GM10266 (cell line): ENCODE measurements around the gene NECAP2.
"Not testable (repeated sequence)": the region's sequence is repeated elsewhere in the genome, so short reads cannot be mapped to it uniquely, and the experiment has no call there.

Experiments
- DNase-seq: peaks from one replicate; pipeline ENCODE4 v3.0.0; 2012; ENCODE audit errors: extremely low spot score
- CTCF ChIP-seq: IDR thresholded peaks from 2 replicates; pipeline ENCODE4 v1.5.1; 2012; ENCODE audit warnings: mild to moderate bottlenecking, low read depth; ENCODE audit not compliant: control insufficient read depth, insufficient read depth; ENCODE audit errors: missing control alignments

Gene NECAP2

GRCh38 chr1:16459352-16459925 is 18.9 kb downstream of the NECAP2 start:
- no peak for DNase-seq
- TF ChIP-seq CTCF: no peak

GRCh38 chr1:16461681-16462080 is 21.2 kb downstream of the NECAP2 start:
- no peak for DNase-seq
- no peak for TF ChIP-seq CTCF

GRCh38 chr1:16462773-16463330 is 22.3 kb downstream of the NECAP2 start:
- no peak for DNase-seq
- no peak for TF ChIP-seq CTCF

- no peak for DNase-seq
- TF ChIP-seq CTCF: no peak
These were observed 24.5 kb downstream of the NECAP2 start for GRCh38 chr1:16464917-16465625.

GRCh38 chr1:16468558-16468957 is 28.0 kb downstream of the NECAP2 start:
- DNase-seq: no peak
- TF ChIP-seq CTCF: no peak

- DNase-seq: no peak
- TF ChIP-seq CTCF: no peak
These were observed 33.8 kb downstream of the NECAP2 start for GRCh38 chr1:16474166-16474800.

GRCh38 chr1:16474891-16475290 is 34.4 kb downstream of the NECAP2 start:
- TF ChIP-seq CTCF: peak; percentile 1
- DNase-seq: not testable (repeated sequence)

- not testable (repeated sequence) for DNase-seq
These were observed 35.5 kb downstream of the NECAP2 start for GRCh38 chr1:16475771-16476770.
